HepG2 (cell line): ENCODE measurements around the gene IGHMBP2. TPM values are rescaled to one million over a fixed set of nuclear protein-coding genes. Genes with fewer than 3 reads are reported as not detected.

Source experiments
- ATF1 ChIP-seq: IDR thresholded peaks from 2 replicates; pipeline ENCODE4 v1.6.1; 2016; ENCODE audit warnings: mild to moderate bottlenecking, control low read depth
- CCDC6 ChIP-seq: sonication (generic); formaldehyde crosslinking; IDR thresholded peaks from 2 replicates; pipeline ENCODE4 v1.8.1; 2022; ENCODE audit warnings: mild to moderate bottlenecking, missing genetic modification reagents, moderate library complexity
- IRX3 ChIP-seq: sonication (generic); formaldehyde crosslinking; IDR thresholded peaks from 2 replicates; pipeline ENCODE4 v1.8.1; 2023; ENCODE audit warnings: mild to moderate bottlenecking, low read depth, missing genetic modification reagents, borderline replicate concordance
- RERE ChIP-seq: IDR thresholded peaks from 2 replicates; pipeline ENCODE4 v1.6.1; 2016; ENCODE audit warnings: low read depth, missing genetic modification reagents, missing compliant biosample characterization
- SAP130 ChIP-seq: IDR thresholded peaks from 2 replicates; pipeline ENCODE4 v1.6.1; 2016; ENCODE audit warnings: low read depth
- SMARCE1 ChIP-seq: fragments of 450-650 bp; IDR thresholded peaks from 2 replicates; pipeline ENCODE4 v1.6.1; 2017; ENCODE audit warnings: borderline replicate concordance
- ZMYM3 ChIP-seq: sonication (generic); formaldehyde crosslinking; IDR thresholded peaks from 2 replicates; pipeline ENCODE4 v1.5.1; 2020; ENCODE audit warnings: mild to moderate bottlenecking, missing genetic modification reagents
- ZNF530 ChIP-seq: sonication (generic); formaldehyde crosslinking; IDR thresholded peaks from 2 replicates; pipeline ENCODE4 v1.5.0; 2020; ENCODE audit warnings: low read depth, mild to moderate bottlenecking, missing genetic modification reagents
- ZNF740 ChIP-seq: sonication (generic); formaldehyde crosslinking; IDR thresholded peaks from 2 replicates; pipeline ENCODE4 v1.4.0; 2020; ENCODE audit warnings: missing genetic modification reagents
- ZNF777 ChIP-seq: sonication (generic); formaldehyde crosslinking; IDR thresholded peaks from 2 replicates; pipeline ENCODE4 v1.4.0; 2020; ENCODE audit warnings: missing genetic modification reagents
- polyA plus RNA-seq, 8 experiments: library from polyadenylated mRNA; depleted of rRNA in 3 of 8; stranded (reverse) in 7 of 8; unstranded in 1 of 8; fragments of >200 nt; fragmentation: Illumina TruSeq in 4 of 8; extraction: Trizol in 4 of 8; gene quantifications; 2 replicates each; pipeline versions ENCODE4 v1.2.1 to v1.2.3, GENCODE V29; 2011 to 2016; ENCODE audit warnings: low read depth in 4 of 8, missing spikeins in 1 of 8, mixed read lengths in 1 of 8; ENCODE audit not compliant: insufficient read depth in 1 of 8
- total RNA-seq, 5 experiments: library from RNA; depleted of rRNA; stranded (reverse); fragments of >200 nt; fragmentation: Illumina TruSeq; extraction: Trizol; gene quantifications; 2 replicates each; pipeline ENCODE4 v1.2.3, GENCODE V29; 2016; ENCODE audit warnings: low read depth in 1 of 5
- TF ChIP-seq, protein P1 (sequence below): IDR thresholded peaks from 2 replicates; pipeline ENCODE4 v1.6.1; 2016; ENCODE audit warnings: missing biosample characterization, missing genetic modification reagents, low read depth
- TF ChIP-seq, protein P2 (sequence below): sonication (generic); formaldehyde crosslinking; IDR thresholded peaks from one replicate; pipeline ENCODE4 v1.5.1; 2020; ENCODE audit warnings: mild to moderate bottlenecking, missing genetic modification reagents; ENCODE audit errors: not compliant biosample characterization

Gene IGHMBP2
- total and polyA plus RNA-seq, 2 of the 13 experiments (the other 11 are each of a cell fraction or from before 2014, with no cell fraction given), result 8.9 to 9.9 TPM

GRCh38 chr11:68903288-68904247 lies at the start of gene IGHMBP2, which contains the start of gene MRPL21 (continued):
- TF ChIP-seq SMARCE1, result no peak
- peak; percentile 72 for TF ChIP-seq ZNF777 (CRISPR knock-in tag)
- TF ChIP-seq, protein P1, sequence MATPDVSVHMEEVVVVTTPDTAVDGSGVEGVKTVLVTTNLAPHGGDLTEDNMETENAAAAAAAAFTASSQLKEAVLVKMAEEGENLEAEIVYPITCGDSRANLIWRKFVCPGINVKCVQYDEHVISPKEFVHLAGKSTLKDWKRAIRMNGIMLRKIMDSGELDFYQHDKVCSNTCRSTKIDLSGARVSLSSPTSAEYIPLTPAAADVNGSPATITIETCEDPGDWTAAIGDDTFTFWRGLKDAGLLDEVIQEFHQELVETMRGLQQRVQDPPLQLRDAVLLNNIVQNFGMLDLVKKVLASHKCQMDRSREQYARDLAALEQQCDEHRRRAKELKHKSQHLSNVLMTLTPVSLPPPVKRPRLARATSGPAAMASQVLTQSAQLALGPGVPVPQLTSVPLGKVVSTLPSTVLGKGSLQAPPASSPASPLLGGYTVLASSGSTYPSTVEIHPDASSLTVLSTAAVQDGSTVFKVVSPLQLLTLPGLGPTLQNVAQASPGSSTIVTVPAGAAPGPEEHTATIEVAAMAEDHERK, result peak; percentile 80; the same call in 1 of the 2 replicates
- TF ChIP-seq ZNF740 (CRISPR knock-in tag), result peak; percentile 73; the same call in 1 of the 2 replicates
- 0 out of 2 replicates have a peak, but pooled peaks have one; percentile 38 for TF ChIP-seq RERE (CRISPR knock-in tag)
- TF ChIP-seq, protein P2, sequence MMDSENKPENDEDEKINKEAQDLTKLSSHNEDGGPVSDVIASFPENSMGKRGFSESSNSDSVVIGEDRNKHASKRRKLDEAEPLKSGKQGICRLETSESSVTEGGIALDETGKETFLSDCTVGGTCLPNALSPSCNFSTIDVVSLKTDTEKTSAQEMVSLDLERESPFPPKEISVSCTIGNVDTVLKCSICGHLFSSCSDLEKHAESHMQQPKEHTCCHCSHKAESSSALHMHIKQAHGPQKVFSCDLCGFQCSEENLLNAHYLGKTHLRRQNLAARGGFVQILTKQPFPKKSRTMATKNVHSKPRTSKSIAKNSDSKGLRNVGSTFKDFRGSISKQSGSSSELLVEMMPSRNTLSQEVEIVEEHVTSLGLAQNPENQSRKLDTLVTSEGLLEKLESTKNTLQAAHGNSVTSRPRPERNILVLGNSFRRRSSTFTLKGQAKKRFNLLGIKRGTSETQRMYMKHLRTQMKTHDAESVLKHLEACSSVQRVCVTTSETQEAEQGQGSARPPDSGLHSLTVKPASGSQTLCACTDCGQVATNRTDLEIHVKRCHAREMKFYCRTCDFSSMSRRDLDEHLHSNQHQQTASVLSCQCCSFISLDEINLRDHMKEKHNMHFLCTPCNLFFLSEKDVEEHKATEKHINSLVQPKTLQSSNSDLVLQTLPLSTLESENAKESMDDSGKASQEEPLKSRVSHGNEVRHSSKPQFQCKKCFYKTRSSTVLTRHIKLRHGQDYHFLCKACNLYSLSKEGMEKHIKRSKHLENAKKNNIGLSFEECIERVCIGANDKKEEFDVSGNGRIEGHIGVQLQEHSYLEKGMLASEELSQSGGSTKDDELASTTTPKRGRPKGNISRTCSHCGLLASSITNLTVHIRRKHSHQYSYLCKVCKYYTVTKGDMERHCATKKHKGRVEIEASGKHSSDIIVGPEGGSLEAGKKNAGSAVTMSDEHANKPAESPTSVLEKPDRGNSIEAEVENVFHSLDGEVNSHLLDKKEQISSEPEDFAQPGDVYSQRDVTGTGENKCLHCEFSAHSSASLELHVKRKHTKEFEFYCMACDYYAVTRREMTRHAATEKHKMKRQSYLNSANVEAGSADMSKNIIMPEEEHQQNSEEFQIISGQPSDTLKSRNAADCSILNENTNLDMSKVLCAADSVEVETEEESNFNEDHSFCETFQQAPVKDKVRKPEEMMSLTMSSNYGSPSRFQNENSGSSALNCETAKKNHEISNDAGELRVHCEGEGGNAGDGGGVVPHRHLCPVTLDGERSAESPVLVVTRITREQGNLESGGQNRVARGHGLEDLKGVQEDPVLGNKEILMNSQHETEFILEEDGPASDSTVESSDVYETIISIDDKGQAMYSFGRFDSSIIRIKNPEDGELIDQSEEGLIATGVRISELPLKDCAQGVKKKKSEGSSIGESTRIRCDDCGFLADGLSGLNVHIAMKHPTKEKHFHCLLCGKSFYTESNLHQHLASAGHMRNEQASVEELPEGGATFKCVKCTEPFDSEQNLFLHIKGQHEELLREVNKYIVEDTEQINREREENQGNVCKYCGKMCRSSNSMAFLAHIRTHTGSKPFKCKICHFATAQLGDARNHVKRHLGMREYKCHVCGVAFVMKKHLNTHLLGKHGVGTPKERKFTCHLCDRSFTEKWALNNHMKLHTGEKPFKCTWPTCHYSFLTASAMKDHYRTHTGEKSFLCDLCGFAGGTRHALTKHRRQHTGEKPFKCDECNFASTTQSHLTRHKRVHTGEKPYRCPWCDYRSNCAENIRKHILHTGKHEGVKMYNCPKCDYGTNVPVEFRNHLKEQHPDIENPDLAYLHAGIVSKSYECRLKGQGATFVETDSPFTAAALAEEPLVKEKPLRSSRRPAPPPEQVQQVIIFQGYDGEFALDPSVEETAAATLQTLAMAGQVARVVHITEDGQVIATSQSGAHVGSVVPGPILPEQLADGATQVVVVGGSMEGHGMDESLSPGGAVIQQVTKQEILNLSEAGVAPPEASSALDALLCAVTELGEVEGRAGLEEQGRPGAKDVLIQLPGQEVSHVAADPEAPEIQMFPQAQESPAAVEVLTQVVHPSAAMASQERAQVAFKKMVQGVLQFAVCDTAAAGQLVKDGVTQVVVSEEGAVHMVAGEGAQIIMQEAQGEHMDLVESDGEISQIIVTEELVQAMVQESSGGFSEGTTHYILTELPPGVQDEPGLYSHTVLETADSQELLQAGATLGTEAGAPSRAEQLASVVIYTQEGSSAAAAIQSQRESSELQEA, result peak; percentile 59
- peak; percentile 35; the same call in 1 of the 2 replicates for TF ChIP-seq ZNF530 (CRISPR knock-in tag)
- TF ChIP-seq ATF1 (CRISPR knock-in tag), result peak; percentile 97
- 0 out of 2 replicates have a peak, but pooled peaks have one; percentile 47 for TF ChIP-seq IRX3 (CRISPR knock-in tag)
- TF ChIP-seq CCDC6, result no peak
- TF ChIP-seq ZMYM3 (CRISPR knock-in tag), result peak; percentile 34; the same call in 1 of the 2 replicates
- TF ChIP-seq SAP130 (CRISPR knock-in tag), result peak; percentile 97
